Peyer's patch (tissue), 4 donors: ENCODE results near the gene PARD3B. TPM values are rescaled to one million over a fixed set of nuclear protein-coding genes. Genes with fewer than 3 reads are reported as not detected.

Experiments used
- DNase-seq, 3 donors: peaks; one replicate each; pipeline ENCODE4 v3.0.0-alpha.2; 2017 to 2019
- H3K27ac ChIP-seq, 4 donors: fragments of 200-600 bp; sonication (generic); one replicate each; pipeline ENCODE4 v1.5.1; 2016 to 2019
- H3K27me3 ChIP-seq, 2 donors: fragments of 200-600 bp; sonication (generic); one replicate each; pipeline ENCODE4 v1.5.1; 2019
- H3K36me3 ChIP-seq, 3 donors: fragments of 200-600 bp; sonication (generic); one replicate each; pipeline ENCODE4 v1.5.1; 2016 to 2019
- H3K4me1 ChIP-seq, 4 donors: fragments of 200-600 bp; sonication (generic); one replicate each; pipeline ENCODE4 v1.5.1; 2016 to 2019
- H3K4me3 ChIP-seq, 4 donors: fragments of 200-600 bp; sonication (generic); 1 replicate in 3 of 4; 2 replicates in 1 of 4; pipeline ENCODE4 v1.5.1; 2016 to 2019; ENCODE audit warnings: mild to moderate bottlenecking in 1 of 4
- H3K9me3 ChIP-seq, 4 donors: fragments of 200-600 bp; sonication (generic); one replicate each; pipeline ENCODE4 v1.5.1; 2016 to 2019; ENCODE audit warnings: mild to moderate bottlenecking in 1 of 4
- POLR2A ChIP-seq, 2 donors: fragments of 450-650 bp; IDR thresholded peaks; one replicate each; pipeline ENCODE4 v1.5.1; 2017; ENCODE audit warnings: antibody characterized with exemption in 2 of 2, mild to moderate bottlenecking in 2 of 2, moderate library complexity in 2 of 2
- total RNA-seq, 4 donors: library from RNA; depleted of rRNA; stranded (reverse); fragments of >200 nt; gene quantifications; one replicate each; pipeline ENCODE4 v1.1.0, GENCODE V29; 2016
- TF ChIP-seq, protein P1 (sequence below), 6 experiments: fragments of 450-650 bp in 4 of 6; fragments of 200-600 bp in 2 of 6; sonication (generic) in 1 of 6; IDR thresholded peaks; one replicate each; pipeline ENCODE4 v1.5.1; 2017 to 2019; ENCODE audit warnings: antibody characterized with exemption in 6 of 6, mild to moderate bottlenecking in 3 of 6, moderate library complexity in 1 of 6

Gene PARD3B
- total RNA-seq, 4 donors from 2014 or later: 19.6 to 52.0 (median 40.6) TPM

- Histone ChIP-seq H3K27ac (no peak overlapping the region), H3K27me3 (no peaks in the 10 kb centered on the region), H3K9me3 (no peaks in the 10 kb centered on the region), H3K4me1 (no peaks in the 10 kb centered on the region), H3K36me3 (no peaks in the 10 kb centered on the region), H3K4me3 (no peak overlapping the region)
- no peak for DNase-seq
- TF ChIP-seq, protein P1, sequence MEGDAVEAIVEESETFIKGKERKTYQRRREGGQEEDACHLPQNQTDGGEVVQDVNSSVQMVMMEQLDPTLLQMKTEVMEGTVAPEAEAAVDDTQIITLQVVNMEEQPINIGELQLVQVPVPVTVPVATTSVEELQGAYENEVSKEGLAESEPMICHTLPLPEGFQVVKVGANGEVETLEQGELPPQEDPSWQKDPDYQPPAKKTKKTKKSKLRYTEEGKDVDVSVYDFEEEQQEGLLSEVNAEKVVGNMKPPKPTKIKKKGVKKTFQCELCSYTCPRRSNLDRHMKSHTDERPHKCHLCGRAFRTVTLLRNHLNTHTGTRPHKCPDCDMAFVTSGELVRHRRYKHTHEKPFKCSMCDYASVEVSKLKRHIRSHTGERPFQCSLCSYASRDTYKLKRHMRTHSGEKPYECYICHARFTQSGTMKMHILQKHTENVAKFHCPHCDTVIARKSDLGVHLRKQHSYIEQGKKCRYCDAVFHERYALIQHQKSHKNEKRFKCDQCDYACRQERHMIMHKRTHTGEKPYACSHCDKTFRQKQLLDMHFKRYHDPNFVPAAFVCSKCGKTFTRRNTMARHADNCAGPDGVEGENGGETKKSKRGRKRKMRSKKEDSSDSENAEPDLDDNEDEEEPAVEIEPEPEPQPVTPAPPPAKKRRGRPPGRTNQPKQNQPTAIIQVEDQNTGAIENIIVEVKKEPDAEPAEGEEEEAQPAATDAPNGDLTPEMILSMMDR (IDR thresholded peaks at IDR 0.05): no peak
Observed at GRCh38 chr2:205589479-205589878, 1044.2 kb downstream of the PARD3B start.

DNA sequence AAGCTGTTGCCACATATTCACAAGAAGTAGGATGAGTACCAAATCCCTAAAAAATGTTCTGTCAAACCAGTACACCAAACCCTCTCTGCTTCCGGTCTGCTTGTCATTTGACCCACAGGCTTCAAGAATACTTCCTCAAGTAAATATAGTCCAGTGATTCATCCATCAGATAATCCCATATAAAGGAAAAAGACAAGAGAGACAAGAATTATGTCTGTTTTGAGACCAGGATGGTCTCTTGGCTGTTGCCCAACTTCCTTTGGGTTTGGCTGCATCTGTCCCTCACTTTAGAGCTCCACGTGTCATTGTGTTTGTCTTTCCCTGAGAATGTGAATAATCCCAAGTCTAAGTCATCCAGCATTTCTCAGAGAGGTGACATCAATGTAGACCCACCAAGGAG, 1045.5 kb downstream of the PARD3B start:
- H3K4me1 ChIP-seq: no peaks in the 10 kb centered on the region
- H3K27me3 ChIP-seq: no peaks in the 10 kb centered on the region
- no peak overlapping the region for H3K27ac ChIP-seq
- TF ChIP-seq, protein P1 (IDR thresholded peaks at IDR 0.05): no peak
- no peak for TF ChIP-seq POLR2A (IDR thresholded peaks at IDR 0.05)
- H3K4me3 ChIP-seq: no peak overlapping the region
- no peak for DNase-seq
- H3K9me3 ChIP-seq: no peaks in the 10 kb centered on the region
- H3K36me3 ChIP-seq: no peaks in the 10 kb centered on the region

GRCh38 chr2:205593891-205594290, 1048.6 kb downstream of the PARD3B start:
- no peaks in the 10 kb centered on the region for H3K36me3 ChIP-seq
- TF ChIP-seq, protein P1 (IDR thresholded peaks at IDR 0.05): no peak
- TF ChIP-seq POLR2A (IDR thresholded peaks at IDR 0.05): no peak
- DNase-seq: no peak
- H3K9me3 ChIP-seq: no peaks in the 10 kb centered on the region
- H3K27me3 ChIP-seq: no peaks in the 10 kb centered on the region
- no peak overlapping the region for H3K4me3 ChIP-seq
- no peak overlapping the region for H3K27ac ChIP-seq
- no peaks in the 10 kb centered on the region for H3K4me1 ChIP-seq

DNA sequence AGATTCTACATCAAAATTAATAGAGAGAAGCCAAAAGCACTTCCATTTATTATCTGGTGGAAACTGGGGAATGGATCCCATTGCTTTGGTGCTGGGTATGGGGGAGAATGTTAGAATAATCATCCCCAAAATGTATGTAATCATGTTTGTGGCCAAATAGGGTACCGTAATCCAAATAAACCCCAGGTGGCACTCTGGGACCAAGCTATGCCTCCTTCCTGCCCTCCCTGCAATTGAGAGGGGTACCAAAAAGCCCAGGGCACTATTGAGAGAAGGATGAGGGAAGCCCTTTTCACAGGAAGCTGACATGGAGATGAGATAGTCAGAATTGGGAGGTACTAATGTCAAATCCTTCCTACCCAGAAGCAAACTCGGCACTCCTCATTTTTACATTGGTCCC, 1051.3 kb downstream of the PARD3B start:
- Histone ChIP-seq H3K4me1 (no peaks in the 10 kb centered on the region), H3K27me3 (no peaks in the 10 kb centered on the region), H3K4me3 (no peak overlapping the region), H3K27ac (no peak overlapping the region), H3K36me3 (no peaks in the 10 kb centered on the region), H3K9me3 (no peaks in the 10 kb centered on the region)
- DNase-seq: no peak
- TF ChIP-seq POLR2A (IDR thresholded peaks at IDR 0.05): no peak
- TF ChIP-seq, protein P1 (IDR thresholded peaks at IDR 0.05): no peak

- Histone ChIP-seq H3K36me3 (no peaks in the 10 kb centered on the region), H3K4me1 (no peaks in the 10 kb centered on the region), H3K27me3 (no peaks in the 10 kb centered on the region), H3K27ac (no peak overlapping the region), H3K4me3 (no peak overlapping the region), H3K9me3 (no peaks in the 10 kb centered on the region)
- TF ChIP-seq, protein P1 (IDR thresholded peaks at IDR 0.05): no peak
- TF ChIP-seq POLR2A (IDR thresholded peaks at IDR 0.05): no peak
- DNase-seq: no peak
Observed at GRCh38 chr2:205605638-205606304, 1060.5 kb downstream of the PARD3B start.

DNA sequence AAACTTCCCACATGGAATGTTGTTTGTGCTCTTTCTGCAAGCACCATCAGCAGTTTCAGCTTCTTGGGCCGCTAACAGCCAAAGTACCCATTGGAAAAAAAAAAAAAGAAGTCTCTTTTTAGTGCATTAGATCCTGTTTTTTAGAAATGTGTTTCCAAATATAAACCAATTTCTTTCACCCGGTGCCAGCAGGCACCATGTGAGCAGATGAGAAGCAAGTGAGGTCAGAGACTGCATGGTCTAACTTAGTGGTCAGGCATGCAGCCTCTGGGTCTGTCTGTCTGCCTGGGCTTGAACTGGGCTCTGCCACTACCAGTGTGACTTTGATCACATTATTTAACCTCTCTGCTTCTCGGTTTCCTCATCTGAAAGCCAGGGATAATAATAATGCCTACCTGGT, 1061.9 kb downstream of the PARD3B start:
- TF ChIP-seq, protein P1 (IDR thresholded peaks at IDR 0.05): no peak
- TF ChIP-seq POLR2A (IDR thresholded peaks at IDR 0.05): no peak
- Histone ChIP-seq H3K4me1 (no peaks in the 10 kb centered on the region), H3K9me3 (no peaks in the 10 kb centered on the region), H3K36me3 (no peaks in the 10 kb centered on the region), H3K27ac (no peak overlapping the region), H3K27me3 (no peaks in the 10 kb centered on the region), H3K4me3 (no peak overlapping the region)
- no peak for DNase-seq
